ENCODE results near the gene NCBP3.
"Not testable (repeated sequence)": the region's sequence is repeated elsewhere in the genome, so short reads cannot be mapped to it uniquely, and the experiment has no call there.

The NCBP3 gene

DNA sequence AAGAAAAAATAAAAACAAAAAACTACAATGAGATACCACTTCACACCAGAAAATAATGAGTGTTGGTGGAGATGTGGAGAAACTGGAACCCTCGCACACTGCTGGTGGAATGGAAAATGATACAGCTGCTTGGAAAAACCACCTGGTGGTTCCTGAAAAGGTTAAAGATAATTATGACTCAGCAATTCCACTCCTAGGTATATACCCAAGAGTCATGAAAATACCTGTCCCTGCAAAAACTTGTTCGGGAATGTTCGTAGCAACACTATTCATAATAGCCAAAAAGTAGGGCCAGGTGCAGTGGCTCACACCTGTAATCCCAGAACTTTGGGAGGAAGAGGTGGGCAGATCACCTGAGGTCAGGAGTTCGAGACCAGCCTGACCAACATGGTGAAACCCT, 36.9 kb downstream of the NCBP3 start:
- DNase-seq = no peak

GRCh38 chr17:3808701-3809100, 37.3 kb downstream of the NCBP3 start:
- no peak for DNase-seq

DNA sequence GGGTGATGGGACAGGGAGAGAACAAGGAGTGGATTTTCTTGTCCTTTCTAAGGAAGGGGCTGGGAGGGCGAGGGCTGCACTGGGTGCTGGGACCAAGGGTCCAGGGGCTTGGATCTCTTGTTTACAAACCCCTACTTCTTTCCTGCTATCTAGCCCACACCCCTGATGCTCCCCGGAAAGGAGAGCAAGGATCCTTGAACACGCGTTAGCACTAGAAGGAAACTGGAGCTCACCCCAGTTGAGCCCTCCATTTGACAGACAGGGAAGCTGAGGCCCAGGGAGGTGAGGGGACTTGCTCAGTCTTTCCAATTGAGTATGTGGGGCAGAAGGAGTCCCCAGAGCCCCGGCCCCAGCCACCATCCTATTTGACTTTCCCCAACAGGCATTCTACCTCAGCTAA, 40.5 kb downstream of the NCBP3 start:
- DNase-seq = no peak

DNA sequence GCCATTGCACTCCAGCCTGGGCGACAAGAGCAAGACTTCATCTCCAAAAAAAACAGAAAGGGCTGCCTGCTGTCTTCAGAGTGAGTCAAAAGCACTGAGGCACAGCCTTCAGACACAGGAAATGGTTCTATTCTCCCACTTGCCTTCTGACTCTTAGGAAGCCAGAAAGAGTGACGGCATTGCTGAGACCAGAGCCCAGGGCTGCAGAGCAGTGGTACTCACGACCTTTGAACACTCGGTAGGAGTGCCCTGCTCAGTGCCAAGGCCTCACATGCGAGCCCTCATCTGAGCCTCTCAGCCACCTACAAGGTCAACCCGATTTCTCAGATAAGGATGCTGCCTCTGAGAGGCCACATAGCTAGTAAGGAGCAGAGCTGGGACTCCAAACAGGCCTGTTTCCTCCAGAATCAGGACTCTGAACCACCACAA, 41.5 kb downstream of the NCBP3 start:
- no peak for DNase-seq

DNA sequence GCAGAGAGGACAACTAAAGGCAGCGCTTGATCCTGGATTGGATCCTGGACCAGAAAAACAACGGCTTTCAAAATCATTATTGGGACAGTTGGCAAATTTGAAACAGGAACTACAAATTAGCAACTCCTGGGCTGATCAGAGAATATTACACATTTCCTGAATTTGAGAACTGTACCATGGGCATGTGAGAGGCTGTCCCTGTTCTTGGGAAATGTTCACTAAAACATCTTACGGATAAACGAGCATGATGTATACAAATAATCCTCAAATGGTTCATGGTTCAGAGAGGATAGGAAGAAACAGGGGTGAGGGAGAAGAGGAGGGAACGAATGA, 42.8 kb downstream of the NCBP3 start:
- DNase-seq = no peak

GRCh38 chr17:3802461-3803307, 43.4 kb downstream of the NCBP3 start:
- no peak for DNase-seq

- DNase-seq = no peak
These were observed 44.3 kb downstream of the NCBP3 start for GRCh38 chr17:3801792-3802191.

- DNase-seq = no peak
These were observed 44.7 kb downstream of the NCBP3 start for GRCh38 chr17:3801347-3801746.

- DNase-seq = no peak
These were observed 45.4 kb downstream of the NCBP3 start, which contains the start of gene ITGAE for GRCh38 chr17:3800362-3801271. TSS of gene ITGAE (minus strand) at chr17:3801188. CDS start at chr17:3801144, 44 bp downstream.

- DNase-seq = peak in 1 of 2 experiments; percentile 21
These were observed 46.7 kb downstream of the NCBP3 start for GRCh38 chr17:3799181-3799945.

GRCh38 chr17:3798273-3799180, 47.5 kb downstream of the NCBP3 start:
- no peak for DNase-seq

GRCh38 chr17:3796822-3797170, 49.2 kb downstream of the NCBP3 start:
- no peak for DNase-seq

GRCh38 chr17:3796110-3796821, 49.8 kb downstream of the NCBP3 start:
- no peak for DNase-seq

GRCh38 chr17:3795390-3796102, 50.5 kb downstream of the NCBP3 start:
- DNase-seq = no peak

DNA sequence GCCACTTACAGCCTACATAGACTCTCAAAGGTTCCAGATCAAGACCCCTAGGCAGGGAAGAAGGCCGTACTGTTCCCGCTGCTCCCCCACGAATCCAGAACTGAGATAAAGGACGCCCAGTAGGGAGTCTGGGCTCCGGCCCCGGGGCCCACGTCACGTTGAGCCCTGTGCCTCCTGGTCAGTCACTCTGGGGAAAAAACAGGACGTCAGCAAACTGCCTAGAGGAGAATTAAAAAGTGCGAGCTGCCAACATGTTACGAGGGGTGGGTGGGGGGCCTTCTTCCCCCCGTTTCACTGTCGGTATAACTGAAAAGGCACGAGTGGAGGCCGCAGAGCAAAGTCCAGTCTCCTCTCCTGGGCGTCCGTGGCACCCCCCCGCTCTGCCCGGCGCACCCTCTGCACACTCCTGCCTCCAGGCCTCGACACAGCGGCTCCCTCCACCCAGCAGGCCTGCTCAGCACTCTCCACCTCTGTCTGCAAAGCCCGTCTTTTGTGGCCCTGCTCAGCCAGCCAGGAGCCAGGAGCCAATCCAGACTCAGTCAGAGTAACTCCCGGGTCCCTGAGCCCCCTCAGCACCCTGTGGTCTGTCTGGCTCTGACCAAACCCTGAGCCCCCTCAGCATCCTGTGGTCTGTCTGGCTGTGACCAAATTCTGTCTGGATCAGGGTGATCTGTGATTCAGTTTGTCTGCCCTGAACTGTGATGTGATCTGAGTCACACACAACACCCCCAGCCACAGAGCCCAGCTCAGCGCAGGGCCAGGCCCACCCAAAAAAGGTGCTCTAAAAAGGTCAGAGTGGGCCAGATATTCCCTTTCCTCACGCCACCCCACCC, 51.3 kb downstream of the NCBP3 start:
- no peak for DNase-seq

GRCh38 chr17:3794152-3794551, 51.9 kb downstream of the NCBP3 start:
- DNase-seq = not testable (repeated sequence)

DNA sequence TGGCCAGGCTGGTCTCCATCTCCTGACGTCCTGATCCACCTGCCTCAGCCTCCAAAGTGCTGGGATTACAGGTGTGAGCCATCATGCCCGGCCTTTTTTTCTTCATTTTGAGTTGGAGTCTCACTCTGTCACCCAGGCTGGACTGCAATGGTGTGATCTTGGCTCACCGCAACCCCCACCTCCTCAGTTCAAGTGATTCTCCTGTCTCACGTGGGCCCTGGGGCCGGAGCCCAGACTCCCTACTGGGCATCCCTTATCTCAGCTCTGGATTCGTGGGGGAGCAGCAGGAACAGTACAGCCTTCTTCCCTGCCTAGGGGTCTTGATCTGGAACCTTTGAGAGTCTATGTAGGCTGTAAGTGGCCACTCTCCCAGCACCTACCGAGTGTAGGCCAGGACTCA, 52.8 kb downstream of the NCBP3 start:
- DNase-seq = not testable (repeated sequence)

- no peak for DNase-seq
These were observed 53.6 kb downstream of the NCBP3 start for GRCh38 chr17:3792481-3792880.

DNA sequence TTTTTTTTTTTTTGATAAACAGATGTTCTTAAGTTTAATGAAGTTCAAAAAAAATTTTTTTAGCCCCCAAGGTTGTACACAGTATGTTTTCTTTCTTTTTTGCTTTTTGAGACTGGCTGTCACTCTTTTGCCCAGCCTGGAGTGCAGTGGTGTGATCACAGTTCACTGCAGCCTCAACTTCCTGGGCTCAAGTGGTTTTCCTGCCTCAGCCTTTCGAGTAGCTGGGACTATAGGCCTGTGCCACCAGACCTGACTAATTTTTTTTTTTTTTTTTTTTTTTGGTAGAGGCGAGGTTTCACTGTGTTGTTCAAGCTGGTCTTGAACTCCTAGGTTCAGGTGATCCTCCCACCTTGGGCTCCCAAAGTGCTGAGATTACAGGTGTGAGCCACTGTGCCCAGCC, 57.8 kb downstream of the NCBP3 start:
- peak; percentile 10 to 24 for DNase-seq

GRCh38 chr17:3785323-3785722, 60.7 kb downstream of the NCBP3 start:
- not testable (repeated sequence) for DNase-seq
